Urothelium cell line (cell line): ENCODE measurements around the gene HDAC4.

Experiments
- DNase-seq: peaks from one replicate; pipeline ENCODE4 v3.0.0; 2011; ENCODE audit warnings: low spot score, mixed read lengths
- FAIRE-seq: peaks from 2 replicates; lab custom pipeline; 2011; peaks lifted over from hg19 to GRCh38; lab: Jason Lieb, UNC

Gene HDAC4

GRCh38 chr2:239212121-239212928 lies 188.5 kb downstream of the HDAC4 start:
- DNase-seq: no peak
- no peak for FAIRE-seq

- DNase-seq (no peak), FAIRE-seq (no peak)
Measured at GRCh38 chr2:239211396-239212094, 189.3 kb downstream of the HDAC4 start.

- FAIRE-seq: no peak
- no peak for DNase-seq
Measured at GRCh38 chr2:239209783-239210182, 191.0 kb downstream of the HDAC4 start.

- no peak for DNase-seq
- no peak for FAIRE-seq
Measured at GRCh38 chr2:239208465-239209180, 192.2 kb downstream of the HDAC4 start.

- DNase-seq (no peak), FAIRE-seq (no peak)
Measured at GRCh38 chr2:239206851-239207250, 194.0 kb downstream of the HDAC4 start.

GRCh38 chr2:239206042-239206441 lies 194.8 kb downstream of the HDAC4 start:
- no peak for FAIRE-seq
- DNase-seq: no peak

GRCh38 chr2:239204876-239205468 lies 195.8 kb downstream of the HDAC4 start:
- FAIRE-seq (no peak), DNase-seq (no peak)

GRCh38 chr2:239204136-239204875 lies 196.5 kb downstream of the HDAC4 start:
- no peak for DNase-seq
- FAIRE-seq: no peak

- DNase-seq: no peak
- no peak for FAIRE-seq
Measured at GRCh38 chr2:239203443-239204135, 197.2 kb downstream of the HDAC4 start.

- FAIRE-seq: no peak
- DNase-seq: no peak
Measured at GRCh38 chr2:239202836-239203235, 198.0 kb downstream of the HDAC4 start.

GRCh38 chr2:239202343-239202742 lies 198.5 kb downstream of the HDAC4 start:
- no peak for DNase-seq
- FAIRE-seq: no peak

- DNase-seq (no peak), FAIRE-seq (no peak)
Measured at GRCh38 chr2:239201884-239202283, 198.9 kb downstream of the HDAC4 start.

- FAIRE-seq (no peak), DNase-seq (no peak)
Measured at GRCh38 chr2:239201531-239201876, 199.3 kb downstream of the HDAC4 start.

GRCh38 chr2:239200646-239201530 lies 199.9 kb downstream of the HDAC4 start:
- no peak for FAIRE-seq
- DNase-seq: no peak

GRCh38 chr2:239199041-239199768 lies 201.6 kb downstream of the HDAC4 start:
- FAIRE-seq: no peak

GRCh38 chr2:239198221-239198620 lies 202.6 kb downstream of the HDAC4 start:
- DNase-seq: no peak
- no peak for FAIRE-seq

More at GRCh38 chr2:239199041-239199768, 201.6 kb downstream of the HDAC4 start:
- DNase-seq: no peak

GRCh38 chr2:239197146-239197545 lies 203.7 kb downstream of the HDAC4 start:
- no peak for DNase-seq
- FAIRE-seq: no peak

- no peak for FAIRE-seq
- no peak for DNase-seq
Measured at GRCh38 chr2:239196474-239197021, 204.3 kb downstream of the HDAC4 start.
